PC-3 (cell line): ENCODE data around the gene ANO4. TPM values are rescaled to one million over a fixed set of nuclear protein-coding genes. Genes with fewer than 3 reads are reported as not detected.

Source experiments
- ATAC-seq: fragments of 200-7000 bp; cut with Tn5 transposase; 2 replicates; pipeline ENCODE4 v1.9.1; 2020; ENCODE audit warnings: mild to moderate bottlenecking, moderate library complexity
- BruUV-seq: library from RNA; stranded (reverse); fragments of 400-500 nt; replicated peaks from 2 replicates; lab custom pipeline; 2021; lab: Mats Ljungman, UMichigan
- CTCF ChIA-PET: fragments of 300-600 bp; sonication (Branson Sonifier 250); formaldehyde crosslinking; loops from one replicate; lab custom pipeline; 2022; ENCODE audit warnings: antibody characterized with exemption; lab: Charles Lee
- POLR2A ChIA-PET: fragments of 300-600 bp; sonication (Branson Sonifier 250); formaldehyde crosslinking; loops from one replicate; lab custom pipeline; 2022; ENCODE audit warnings: antibody characterized with exemption; ENCODE audit not compliant: unreplicated experiment; lab: Charles Lee
- DNase-seq: peaks from one replicate; pipeline ENCODE4 v3.0.0-alpha.2; 2015
- H2AFZ ChIP-seq: fragments of 300-600 bp; sonication (generic); 2 replicates; pipeline ENCODE4 v1.6.0; 2016; ENCODE audit warnings: antibody characterized with exemption, low read length
- H3F3A ChIP-seq: fragments of 300-600 bp; sonication (generic); one replicate; pipeline ENCODE4 v1.6.0; 2017; ENCODE audit warnings: antibody characterized with exemption, low read length, control low read depth, mild to moderate bottlenecking; ENCODE audit not compliant: unreplicated experiment
- H3K27ac ChIP-seq: fragments of 300-600 bp; sonication (generic); 2 replicates; pipeline ENCODE4 v1.5.1; 2016; ENCODE audit warnings: mild to moderate bottlenecking, low read length
- H3K27me3 ChIP-seq: fragments of 300-600 bp; sonication (generic); 2 replicates; pipeline ENCODE4 v1.6.1; 2016; ENCODE audit warnings: low read length, mixed read lengths
- H3K36me3 ChIP-seq: fragments of 300-600 bp; sonication (generic); 2 replicates; pipeline ENCODE4 v1.6.1; 2016; ENCODE audit warnings: low read depth, mixed run types, low read length, mixed read lengths
- H3K4me1 ChIP-seq: fragments of 300-600 bp; sonication (generic); 2 replicates; pipeline ENCODE4 v1.5.1; 2016; ENCODE audit warnings: low read length; ENCODE audit not compliant: insufficient read depth
- H3K4me2 ChIP-seq: fragments of 300-600 bp; sonication (generic); 2 replicates; pipeline ENCODE4 v1.6.0; 2016; ENCODE audit warnings: low read length
- H3K4me3 ChIP-seq: fragments of 300-600 bp; sonication (generic); 2 replicates; pipeline ENCODE4 v1.5.1; 2016; ENCODE audit warnings: mild to moderate bottlenecking, low read length, mixed read lengths
- H3K79me2 ChIP-seq: fragments of 300-600 bp; sonication (generic); 2 replicates; pipeline ENCODE4 v1.6.1; 2017; ENCODE audit warnings: low read length, mixed read lengths
- H3K9ac ChIP-seq: fragments of 300-600 bp; sonication (generic); 2 replicates; pipeline ENCODE4 v1.6.0; 2016; ENCODE audit warnings: mild to moderate bottlenecking, low read length
- H3K9me2 ChIP-seq: fragments of 300-600 bp; sonication (generic); replicated peaks from 2 replicates; pipeline ENCODE4 v1.6.1; 2016; ENCODE audit warnings: mixed run types, low read length, mixed read lengths
- H3K9me3 ChIP-seq: fragments of 300-600 bp; sonication (generic); 2 replicates; pipeline ENCODE4 v1.6.1; 2016; ENCODE audit warnings: low read length, mixed read lengths
- H4K20me1 ChIP-seq: fragments of 300-600 bp; sonication (generic); 2 replicates; pipeline ENCODE4 v1.6.1; 2016; ENCODE audit warnings: low read length, mixed read lengths
- EZH2 ChIP-seq: fragments of 300-600 bp; sonication (generic); IDR thresholded peaks from one replicate; pipeline ENCODE4 v1.6.1; 2017; ENCODE audit warnings: antibody characterized with exemption, mild to moderate bottlenecking, low read length; ENCODE audit not compliant: unreplicated experiment
- EZH2phosphoT487 ChIP-seq: fragments of 300-600 bp; sonication (generic); IDR thresholded peaks from 2 replicates; pipeline ENCODE4 v1.6.1; 2018; ENCODE audit warnings: mild to moderate bottlenecking, antibody characterized with exemption, low read length, borderline replicate concordance
- intact Hi-C: fragments of 100-400 bp; cut with micrococcal nuclease; formaldehyde crosslinking; loops from 2 replicates; pipeline ENCODE4 v1.9.0; 2023
- total RNA-seq: library from RNA; depleted of rRNA; stranded (reverse); fragments of >200 nt; gene quantifications from 2 replicates; pipeline ENCODE4 v1.2.3, GENCODE V29; 2014
- TF ChIP-seq, protein P1 (sequence below): fragments of 300-600 bp; sonication (generic); conservative IDR thresholded peaks from 2 replicates; pipeline ENCODE4 v1.5.1; 2017; ENCODE audit warnings: antibody characterized with exemption, low read depth, mild to moderate bottlenecking, low read length

The ANO4 gene
- total RNA-seq, 1 experiment from 2014 or later: not detected

DNA sequence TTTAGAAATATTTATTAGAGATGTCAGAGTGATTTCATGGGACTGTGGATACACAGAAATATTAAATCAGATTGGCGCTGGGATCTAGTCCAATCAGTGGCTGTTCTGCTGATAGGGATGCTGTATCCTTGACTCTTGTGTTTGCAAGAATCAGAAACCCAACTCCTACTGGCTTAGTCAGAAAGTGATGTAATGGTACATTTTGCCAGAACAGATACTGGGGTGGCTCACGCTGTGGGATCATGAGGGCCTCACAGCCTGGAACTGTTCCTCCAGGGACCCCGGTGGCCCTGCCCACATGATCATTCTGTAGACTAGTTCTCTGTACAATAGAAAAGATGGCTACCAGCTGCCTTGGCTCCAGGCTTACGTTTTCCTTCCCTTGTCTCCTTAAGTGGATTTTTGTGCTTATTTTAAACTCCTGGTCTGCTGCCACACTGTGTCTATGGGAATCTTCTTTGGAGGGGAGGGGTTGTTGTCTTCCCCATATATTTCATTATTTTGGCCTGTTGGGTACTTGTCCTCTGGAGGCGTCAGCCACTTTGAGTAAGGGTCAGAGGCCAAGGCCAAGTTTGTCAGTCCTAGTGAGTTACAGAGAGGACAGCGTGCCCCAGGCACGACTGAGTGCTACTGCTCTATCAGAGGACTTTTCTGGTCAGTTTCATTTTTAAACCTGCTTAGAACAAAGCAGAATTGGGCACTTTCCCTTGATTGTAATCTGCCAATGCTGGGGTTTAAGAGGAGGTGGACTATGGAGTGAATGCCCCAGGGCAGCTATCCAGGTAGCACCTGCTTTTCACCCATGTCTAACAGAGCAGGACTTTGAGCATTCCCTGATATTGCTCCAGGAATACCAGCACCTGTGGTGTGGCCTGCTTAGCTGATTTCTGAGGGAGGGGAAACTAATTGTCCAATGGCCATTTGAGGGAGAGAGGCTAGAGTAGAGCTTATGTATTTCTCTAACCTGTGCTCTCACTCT is 251.2 kb downstream of the ANO4 start:
- H3K27ac ChIP-seq: no peak overlapping the region
- no peak overlapping the region for H3K4me3 ChIP-seq
- intact Hi-C loops: no loop called here
- H3K4me1 ChIP-seq: no peaks in the 10 kb centered on the region
- H3K9me3 ChIP-seq: no peaks in the 10 kb centered on the region
- no peak overlapping the region for H2AFZ ChIP-seq
- no peak overlapping the region for H3K4me2 ChIP-seq
- H4K20me1 ChIP-seq: no peaks in the 10 kb centered on the region
- H3K36me3 ChIP-seq: no peaks in the 10 kb centered on the region
- no peaks in the 10 kb centered on the region for H3K9me2 ChIP-seq
- ATAC-seq (no peak), DNase-seq (no peak)
- no peaks in the 10 kb centered on the region for H3K79me2 ChIP-seq
- TF ChIP-seq, protein P1, sequence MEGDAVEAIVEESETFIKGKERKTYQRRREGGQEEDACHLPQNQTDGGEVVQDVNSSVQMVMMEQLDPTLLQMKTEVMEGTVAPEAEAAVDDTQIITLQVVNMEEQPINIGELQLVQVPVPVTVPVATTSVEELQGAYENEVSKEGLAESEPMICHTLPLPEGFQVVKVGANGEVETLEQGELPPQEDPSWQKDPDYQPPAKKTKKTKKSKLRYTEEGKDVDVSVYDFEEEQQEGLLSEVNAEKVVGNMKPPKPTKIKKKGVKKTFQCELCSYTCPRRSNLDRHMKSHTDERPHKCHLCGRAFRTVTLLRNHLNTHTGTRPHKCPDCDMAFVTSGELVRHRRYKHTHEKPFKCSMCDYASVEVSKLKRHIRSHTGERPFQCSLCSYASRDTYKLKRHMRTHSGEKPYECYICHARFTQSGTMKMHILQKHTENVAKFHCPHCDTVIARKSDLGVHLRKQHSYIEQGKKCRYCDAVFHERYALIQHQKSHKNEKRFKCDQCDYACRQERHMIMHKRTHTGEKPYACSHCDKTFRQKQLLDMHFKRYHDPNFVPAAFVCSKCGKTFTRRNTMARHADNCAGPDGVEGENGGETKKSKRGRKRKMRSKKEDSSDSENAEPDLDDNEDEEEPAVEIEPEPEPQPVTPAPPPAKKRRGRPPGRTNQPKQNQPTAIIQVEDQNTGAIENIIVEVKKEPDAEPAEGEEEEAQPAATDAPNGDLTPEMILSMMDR: no peak
- no peak for TF ChIP-seq EZH2phosphoT487
- TF ChIP-seq EZH2: no peak
- POLR2A ChIA-PET: no interaction called here
- H3F3A ChIP-seq: no peaks in the 10 kb centered on the region
- CTCF ChIA-PET: no interaction called here
- no peak overlapping the region for H3K9ac ChIP-seq
- no peaks in the 10 kb centered on the region for H3K27me3 ChIP-seq
- BruUV-seq: no TSS peak

DNA sequence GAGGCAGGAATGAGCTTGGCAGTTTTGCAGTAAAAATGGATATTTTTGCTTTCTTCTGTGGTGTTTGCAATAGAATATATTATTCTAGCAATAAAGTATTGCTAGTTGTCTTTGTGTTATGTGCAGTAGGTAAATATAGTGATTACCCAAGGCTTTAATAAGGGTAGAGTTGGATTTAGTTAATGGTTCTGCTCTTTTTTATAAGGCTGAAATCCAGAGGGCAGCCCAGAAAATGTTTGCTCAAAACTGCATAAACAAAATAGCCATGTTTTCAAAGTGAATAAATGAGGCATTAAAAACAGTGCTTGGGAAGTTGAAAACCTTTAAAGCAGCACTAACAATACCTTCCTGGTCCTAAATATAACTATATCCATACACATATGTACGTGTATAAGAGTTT is 253.1 kb downstream of the ANO4 start:
- Histone ChIP-seq H3K36me3 (no peaks in the 10 kb centered on the region), H3K9me2 (no peaks in the 10 kb centered on the region), H3K9ac (no peak overlapping the region), H2AFZ (no peak overlapping the region), H3K4me2 (no peak overlapping the region), H3K9me3 (no peaks in the 10 kb centered on the region), H3K4me3 (no peak overlapping the region), H3K27ac (no peak overlapping the region), H3K27me3 (no peaks in the 10 kb centered on the region), H3F3A (no peaks in the 10 kb centered on the region), H4K20me1 (no peaks in the 10 kb centered on the region), H3K79me2 (no peaks in the 10 kb centered on the region), H3K4me1 (peaks cover 9% of the 10 kb centered on the region; the same call in 1 of the 2 replicates)
- intact Hi-C loops: no loop called here
- ATAC-seq (no peak), DNase-seq (no peak)
- ChIA-PET POLR2A (no interaction called here), CTCF (no interaction called here)
- TF ChIP-seq EZH2phosphoT487 (no peak), EZH2 (no peak)
- TF ChIP-seq, protein P1: no peak
- BruUV-seq: no TSS peak

DNA sequence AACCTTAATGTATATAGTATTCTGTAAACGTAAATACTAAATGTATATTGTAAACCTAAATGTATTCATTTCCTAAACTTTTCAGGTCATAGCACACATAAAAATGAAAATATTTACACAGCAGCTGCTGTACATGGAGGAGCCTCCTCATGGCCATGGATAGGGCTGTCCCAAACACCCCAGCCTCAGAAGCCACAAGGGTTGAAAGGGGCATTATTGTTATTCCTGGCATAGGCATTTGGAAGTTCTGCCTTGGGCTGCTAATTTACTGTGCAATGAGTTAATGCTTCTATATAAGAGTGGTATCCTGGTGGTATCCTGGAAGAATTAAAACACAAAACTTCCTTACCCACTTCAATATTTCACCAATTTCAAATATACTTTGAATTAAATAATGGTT is 256.1 kb downstream of the ANO4 start:
- TF ChIP-seq EZH2 (no peak), EZH2phosphoT487 (no peak)
- TF ChIP-seq, protein P1: no peak
- H3K4me3 ChIP-seq: no peak overlapping the region
- intact Hi-C loops: no loop called here
- H3K79me2 ChIP-seq: no peaks in the 10 kb centered on the region
- H3K4me2 ChIP-seq: no peak overlapping the region
- H3K9ac ChIP-seq: no peak overlapping the region
- no peak for ATAC-seq
- ChIA-PET POLR2A (no interaction called here), CTCF (no interaction called here)
- H3F3A ChIP-seq: no peaks in the 10 kb centered on the region
- H3K9me3 ChIP-seq: no peaks in the 10 kb centered on the region
- no peaks in the 10 kb centered on the region for H4K20me1 ChIP-seq
- H3K36me3 ChIP-seq: no peaks in the 10 kb centered on the region
- BruUV-seq: no TSS peak
- no peak overlapping the region for H2AFZ ChIP-seq
- no peaks in the 10 kb centered on the region for H3K9me2 ChIP-seq
- H3K27me3 ChIP-seq: no peaks in the 10 kb centered on the region
- H3K27ac ChIP-seq: no peak overlapping the region
- DNase-seq: no peak
- peaks cover 9% of the 10 kb centered on the region; the same call in 1 of the 2 replicates for H3K4me1 ChIP-seq
